Liver (tissue), 9 donors: ENCODE data around the gene AGER. TPM values are rescaled to one million over a fixed set of nuclear protein-coding genes. Genes with fewer than 3 reads are reported as not detected.

Experiments used
- DNase-seq: peaks from one replicate; pipeline ENCODE4 v3.0.0-alpha.2; 2017; ENCODE audit warnings: low spot score
- H3K27ac ChIP-seq, 2 donors: one replicate each; pipeline ENCODE4 v1.7.0; 2013; ENCODE audit warnings: inconsistent platforms in 2 of 2, low read length in 2 of 2, control low read depth in 1 of 2, low read depth in 1 of 2, mild to moderate bottlenecking in 1 of 2
- H3K27me3 ChIP-seq, 4 donors: one replicate each; pipeline versions ENCODE4 v1.6.1 to v1.7.0; 2013; ENCODE audit warnings: low read length in 3 of 4, inconsistent platforms in 1 of 4, mild to moderate bottlenecking in 1 of 4, moderate library complexity in 1 of 4; ENCODE audit not compliant: control insufficient read depth in 4 of 4, insufficient read depth in 4 of 4
- H3K36me3 ChIP-seq, 4 donors: one replicate each; pipeline versions ENCODE4 v1.6.1 to v1.7.0; 2013; ENCODE audit warnings: low read length in 3 of 4, mild to moderate bottlenecking in 3 of 4, low read depth in 1 of 4, moderate library complexity in 1 of 4; ENCODE audit not compliant: control insufficient read depth in 4 of 4, insufficient read depth in 3 of 4
- H3K4me1 ChIP-seq, 4 donors: one replicate each; pipeline versions ENCODE4 v1.6.1 to v1.7.0; 2013; ENCODE audit warnings: low read length in 3 of 4, mild to moderate bottlenecking in 3 of 4, moderate library complexity in 1 of 4; ENCODE audit not compliant: control insufficient read depth in 4 of 4, insufficient read depth in 4 of 4
- H3K4me3 ChIP-seq, 3 donors: one replicate each; pipeline versions ENCODE4 v1.6.1 to v1.7.0; 2013; ENCODE audit warnings: low read length in 3 of 3, control low read depth in 1 of 3, low read depth in 1 of 3, mild to moderate bottlenecking in 1 of 3
- H3K9ac ChIP-seq, 2 donors: one replicate each; pipeline ENCODE4 v1.7.0; 2013; ENCODE audit warnings: low read length in 2 of 2, mild to moderate bottlenecking in 2 of 2, moderate library complexity in 2 of 2, control low read depth in 1 of 2, low read depth in 1 of 2
- H3K9me3 ChIP-seq, 4 donors: one replicate each; pipeline versions ENCODE4 v1.6.1 to v1.7.0; 2013; ENCODE audit warnings: low read length in 3 of 4; ENCODE audit not compliant: control insufficient read depth in 4 of 4
- CTCF ChIP-seq: fragments of 150-350 bp; IDR thresholded peaks from 2 replicates; pipeline ENCODE4 v1.5.1; 2017; ENCODE audit warnings: improper control_type of control experiment, low read depth, low read length; ENCODE audit not compliant: missing input control
- GABPA ChIP-seq, 2 donors: IDR thresholded peaks in 1 of 2; conservative IDR thresholded peaks in 1 of 2; 2 replicates each; pipeline ENCODE4 v1.6.1; 2016; ENCODE audit warnings: antibody characterized with exemption in 2 of 2, mild to moderate bottlenecking in 1 of 2, moderate library complexity in 1 of 2
- HNF4A ChIP-seq, 2 donors: conservative IDR thresholded peaks; 2 replicates each; pipeline ENCODE4 v1.6.1; 2016; ENCODE audit warnings: antibody characterized with exemption in 2 of 2, mild to moderate bottlenecking in 2 of 2
- JUND ChIP-seq, 2 donors: IDR thresholded peaks; 2 replicates each; pipeline ENCODE4 v1.6.1; 2016; ENCODE audit warnings: antibody characterized with exemption in 2 of 2
- NR2F2 ChIP-seq: IDR thresholded peaks from 2 replicates; pipeline ENCODE4 v1.6.1; 2016; ENCODE audit warnings: antibody characterized with exemption
- RAD21 ChIP-seq, 2 donors: IDR thresholded peaks; 2 replicates each; pipeline ENCODE4 v1.6.1; 2016; ENCODE audit warnings: antibody characterized with exemption in 2 of 2, mild to moderate bottlenecking in 2 of 2
- REST ChIP-seq: IDR thresholded peaks from 2 replicates; pipeline ENCODE4 v1.6.1; 2016; ENCODE audit warnings: antibody characterized with exemption, mild to moderate bottlenecking
- SP1 ChIP-seq: IDR thresholded peaks from 2 replicates; pipeline ENCODE4 v1.6.1; 2018; ENCODE audit warnings: antibody characterized with exemption, mild to moderate bottlenecking
- WGBS: extraction: QIAGEN DNeasy Blood & Tissue Kit; methylation state at CpG from one replicate; pipeline ENCODE4 v1.1.7; 2013; 5-methylcytosine and 5-hydroxymethylcytosine counted together
- polyA plus RNA-seq, 2 donors: library from polyadenylated mRNA; stranded (reverse) in 1 of 2; unstranded in 1 of 2; fragments of 200-250 nt in 1 of 2; fragments of >200 nt in 1 of 2; fragmentation: Nextera tagmentation in 1 of 2; extraction: Ambion mirVana in 1 of 2; gene quantifications; one replicate each; pipeline versions ENCODE4 v1.2.1 to v1.2.3, GENCODE V29; 2013 to 2015
- total RNA-seq, 2 donors: library from RNA; depleted of rRNA; stranded (reverse); fragments of >200 nt; gene quantifications; one replicate each; pipeline ENCODE4 v1.2.3, GENCODE V29; 2014
- TF ChIP-seq, protein P1 (sequence below): IDR thresholded peaks from 2 replicates; pipeline ENCODE4 v1.6.1; 2016; ENCODE audit warnings: antibody characterized with exemption
- donor health status: healthy.
- donor health status: healthy.
- donor health status: healthy.
- donor health status: healthy.
- donor health status: healthy.

The AGER gene
- total and polyA plus RNA-seq, 4 donors = 0.47 to 0.92 (median 0.83) TPM

- H3K36me3 ChIP-seq = no peaks in the 10 kb centered on the region
- H3K27ac ChIP-seq = no peak overlapping the region
- TF ChIP-seq NR2F2 = no peak
- TF ChIP-seq REST = no peak
- TF ChIP-seq CTCF = no peak
- no peak for TF ChIP-seq SP1
- TF ChIP-seq HNF4A (conservative IDR thresholded peaks at IDR 0.05) = no peak
- no peak for TF ChIP-seq JUND (IDR thresholded peaks at IDR 0.05)
- TF ChIP-seq RAD21 (IDR thresholded peaks at IDR 0.05) = no peak
- TF ChIP-seq, protein P1, sequence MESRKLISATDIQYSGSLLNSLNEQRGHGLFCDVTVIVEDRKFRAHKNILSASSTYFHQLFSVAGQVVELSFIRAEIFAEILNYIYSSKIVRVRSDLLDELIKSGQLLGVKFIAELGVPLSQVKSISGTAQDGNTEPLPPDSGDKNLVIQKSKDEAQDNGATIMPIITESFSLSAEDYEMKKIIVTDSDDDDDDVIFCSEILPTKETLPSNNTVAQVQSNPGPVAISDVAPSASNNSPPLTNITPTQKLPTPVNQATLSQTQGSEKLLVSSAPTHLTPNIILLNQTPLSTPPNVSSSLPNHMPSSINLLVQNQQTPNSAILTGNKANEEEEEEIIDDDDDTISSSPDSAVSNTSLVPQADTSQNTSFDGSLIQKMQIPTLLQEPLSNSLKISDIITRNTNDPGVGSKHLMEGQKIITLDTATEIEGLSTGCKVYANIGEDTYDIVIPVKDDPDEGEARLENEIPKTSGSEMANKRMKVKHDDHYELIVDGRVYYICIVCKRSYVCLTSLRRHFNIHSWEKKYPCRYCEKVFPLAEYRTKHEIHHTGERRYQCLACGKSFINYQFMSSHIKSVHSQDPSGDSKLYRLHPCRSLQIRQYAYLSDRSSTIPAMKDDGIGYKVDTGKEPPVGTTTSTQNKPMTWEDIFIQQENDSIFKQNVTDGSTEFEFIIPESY = no peak
- no peak for TF ChIP-seq GABPA (IDR thresholded peaks at IDR 0.05 in 1 of 2, conservative IDR thresholded peaks at IDR 0.05 in 1 of 2)
- no peak overlapping the region for H3K9ac ChIP-seq
- no peaks in the 10 kb centered on the region for H3K9me3 ChIP-seq
- no peak for DNase-seq
- 78% methylated on average over 10 of the region's 10 CpGs for WGBS
- no peak overlapping the region for H3K4me3 ChIP-seq
- H3K27me3 ChIP-seq = no peaks in the 10 kb centered on the region
- H3K4me1 ChIP-seq = no peaks in the 10 kb centered on the region
These were observed 32.2 kb upstream of the AGER start for GRCh38 chr6:32216285-32216684.

DNA sequence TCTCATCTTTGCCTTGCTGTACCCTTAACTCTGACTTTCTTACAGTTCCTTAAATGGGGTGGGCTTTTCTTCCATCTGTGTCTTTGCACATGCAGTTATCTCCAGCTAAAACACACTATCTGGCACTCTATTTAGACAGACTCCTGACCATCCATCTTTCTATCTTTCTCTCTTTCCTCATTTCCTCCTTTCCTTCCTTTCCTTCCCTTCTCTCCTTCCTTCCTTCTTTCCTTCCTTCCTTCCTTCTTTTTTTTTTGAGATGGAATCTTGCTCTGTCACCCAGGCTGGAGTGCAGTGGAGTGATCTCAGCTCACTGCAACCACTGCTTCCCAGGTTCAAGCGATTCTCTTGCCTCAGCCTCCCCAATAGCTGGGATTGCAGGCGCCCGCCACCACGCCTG, 31.6 kb upstream of the AGER start:
- H3K4me3 ChIP-seq = no peak overlapping the region
- no peak overlapping the region for H3K9ac ChIP-seq
- H3K36me3 ChIP-seq = no peaks in the 10 kb centered on the region
- H3K9me3 ChIP-seq = no peaks in the 10 kb centered on the region
- DNase-seq = no peak
- H3K4me1 ChIP-seq = no peaks in the 10 kb centered on the region
- TF ChIP-seq, protein P1 = no peak
- H3K27ac ChIP-seq = no peak overlapping the region
- WGBS = 94% methylated on average over 4 of the region's 4 CpGs
- no peaks in the 10 kb centered on the region for H3K27me3 ChIP-seq
